Right atrium auricular region (tissue), 2 donors: Measurements from ENCODE around the gene SCPEP1. TPM values are rescaled to one million over a fixed set of nuclear protein-coding genes. Genes with fewer than 3 reads are reported as not detected.

Source experiments
- DNase-seq: peaks from one replicate; pipeline ENCODE4 v3.0.0-alpha.2; 2019; ENCODE audit warnings: low spot score
- H3K27ac ChIP-seq, 2 donors: fragments of 200-600 bp; sonication (generic); 1 replicate in 1 of 2; 2 replicates in 1 of 2; pipeline ENCODE4 v1.5.1; 2016 to 2019
- H3K27me3 ChIP-seq, 2 donors: fragments of 200-600 bp; sonication (generic); one replicate each; pipeline versions ENCODE4 v1.5.1 to v1.6.0; 2017 to 2019
- H3K36me3 ChIP-seq: fragments of 200-600 bp; sonication (generic); one replicate; pipeline ENCODE4 v1.5.1; 2016
- H3K4me1 ChIP-seq, 2 donors: fragments of 200-600 bp; sonication (generic); one replicate each; pipeline versions ENCODE4 v1.5.1 to v1.6.0; 2017 to 2019
- H3K4me3 ChIP-seq, 2 donors: fragments of 200-600 bp; sonication (generic); 1 replicate in 1 of 2; 2 replicates in 1 of 2; pipeline ENCODE4 v1.5.1; 2017 to 2019; ENCODE audit warnings: mild to moderate bottlenecking in 1 of 2, moderate library complexity in 1 of 2
- H3K9me3 ChIP-seq, 2 donors: fragments of 200-600 bp; sonication (generic); one replicate each; pipeline ENCODE4 v1.5.1; 2019
- CTCF ChIP-seq, 2 donors: fragments of 200-600 bp; sonication (generic); IDR thresholded peaks; one replicate each; pipeline ENCODE4 v1.5.1; 2019; ENCODE audit warnings: antibody characterized with exemption in 2 of 2
- total RNA-seq, 2 donors: library from RNA; depleted of rRNA; stranded (reverse); fragments of >200 nt; gene quantifications; one replicate each; pipeline ENCODE4 v1.1.0, GENCODE V29; 2016

SCPEP1 gene
- total RNA-seq, 2 donors from 2014 or later = 42.3 to 54.2 TPM

GRCh38 chr17:56970974-56971373 is 7.0 kb upstream of the SCPEP1 start:
- Histone ChIP-seq H3K27ac (no peak overlapping the region), H3K4me3 (no peak overlapping the region), H3K36me3 (no peaks in the 10 kb centered on the region), H3K27me3 (no peaks in the 10 kb centered on the region), H3K9me3 (no peaks in the 10 kb centered on the region), H3K4me1 (no peaks in the 10 kb centered on the region)
- no peak for DNase-seq
- TF ChIP-seq CTCF (IDR thresholded peaks at IDR 0.05) = no peak

GRCh38 chr17:56972111-56972730 is 5.7 kb upstream of the SCPEP1 start:
- no peaks in the 10 kb centered on the region for H3K9me3 ChIP-seq
- H3K27ac ChIP-seq = no peak overlapping the region
- H3K4me3 ChIP-seq = no peak overlapping the region
- no peak for TF ChIP-seq CTCF (IDR thresholded peaks at IDR 0.05)
- no peak for DNase-seq
- H3K27me3 ChIP-seq = no peaks in the 10 kb centered on the region
- H3K4me1 ChIP-seq = peaks cover 0 to under 1% of the 10 kb centered on the region in 2 donors
- H3K36me3 ChIP-seq = no peaks in the 10 kb centered on the region

- Histone ChIP-seq H3K27me3 (no peaks in the 10 kb centered on the region), H3K9me3 (no peaks in the 10 kb centered on the region), H3K4me3 (no peak overlapping the region), H3K36me3 (no peaks in the 10 kb centered on the region), H3K4me1 (peaks cover 0 to 7% of the 10 kb centered on the region in 2 donors), H3K27ac (no peak overlapping the region)
- TF ChIP-seq CTCF (IDR thresholded peaks at IDR 0.05) = no peak
- DNase-seq = no peak
Observed at GRCh38 chr17:56973520-56973919, 4.4 kb upstream of the SCPEP1 start.

- Histone ChIP-seq H3K27me3 (no peaks in the 10 kb centered on the region), H3K4me1 (peaks cover 0 to 13% of the 10 kb centered on the region in 2 donors), H3K36me3 (no peaks in the 10 kb centered on the region), H3K27ac (no peak overlapping the region), H3K4me3 (no peak overlapping the region), H3K9me3 (no peaks in the 10 kb centered on the region)
- TF ChIP-seq CTCF (IDR thresholded peaks at IDR 0.05) = no peak
- no peak for DNase-seq
Observed at GRCh38 chr17:56974055-56974454, 3.9 kb upstream of the SCPEP1 start.

GRCh38 chr17:56975656-56976055 is 2.3 kb upstream of the SCPEP1 start:
- H3K4me3 ChIP-seq = no peak overlapping the region
- no peaks in the 10 kb centered on the region for H3K9me3 ChIP-seq
- no peaks in the 10 kb centered on the region for H3K27me3 ChIP-seq
- H3K36me3 ChIP-seq = no peaks in the 10 kb centered on the region
- H3K4me1 ChIP-seq = peaks cover 0 to 16% of the 10 kb centered on the region in 2 donors
- DNase-seq = no peak
- no peak for TF ChIP-seq CTCF (IDR thresholded peaks at IDR 0.05)
- no peak overlapping the region for H3K27ac ChIP-seq
